ENCODE data around the gene PAM. TPM values are rescaled to one million over a fixed set of nuclear protein-coding genes. Genes with fewer than 3 reads are reported as not detected.

Gene PAM
- total RNA-seq, 1 experiment from 2014 or later: 90.0 TPM

DNA sequence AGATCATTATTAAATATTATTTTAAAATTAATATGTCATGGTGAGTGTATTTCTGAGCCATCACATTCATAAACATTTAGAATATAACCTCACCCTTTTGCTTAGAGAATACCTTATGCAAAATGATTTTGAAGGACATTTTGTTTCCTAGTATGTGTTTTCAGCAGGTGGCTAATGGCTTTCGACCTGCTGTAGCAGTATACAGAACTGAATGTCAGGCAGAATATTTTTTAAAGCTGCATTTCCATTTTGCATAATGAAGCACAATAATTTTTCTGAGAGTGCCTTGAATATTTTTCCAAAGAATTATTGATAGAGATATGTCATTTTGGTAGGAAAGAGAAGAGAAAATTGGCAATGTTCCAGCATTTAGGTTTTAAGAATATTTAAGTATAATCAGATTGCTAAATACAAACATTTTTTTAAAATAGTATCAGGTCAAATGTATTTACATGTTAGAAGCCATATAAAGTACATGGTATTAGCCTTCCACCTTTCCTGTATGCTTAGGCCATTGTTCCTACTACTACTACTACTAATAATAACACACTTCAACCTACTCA is 42.3 kb downstream of the PAM start:
- Histone ChIP-seq H3K4me3 (ENCODE audit: low read length) (no peak overlapping the region), H3K9me3 (ENCODE audit: low read length) (no peaks in the 10 kb centered on the region), H3K79me2 (ENCODE audit: low read length) (no peaks in the 10 kb centered on the region), H3K9me2 (replicated peaks; ENCODE audit: low read length) (no peaks in the 10 kb centered on the region), H3K36me3 (ENCODE audit: low read depth, low read length) (no peaks in the 10 kb centered on the region), H3K27ac (ENCODE audit: low read length) (no peak overlapping the region), H3K4me1 (ENCODE audit: insufficient read depth, low read length) (peaks cover 24% of the 10 kb centered on the region), H3K27me3 (ENCODE audit: low read length) (no peaks in the 10 kb centered on the region), H4K20me1 (ENCODE audit: low read length) (no peaks in the 10 kb centered on the region), H3K9ac (ENCODE audit: low read length) (no peak overlapping the region), H3K4me2 (ENCODE audit: low read length) (no peak overlapping the region), H3F3A (ENCODE audit: low read length, unreplicated experiment) (no peaks in the 10 kb centered on the region), H2AFZ (ENCODE audit: low read length) (no peak overlapping the region)
- no peak for ATAC-seq
- DNase-seq: no peak
- TF ChIP-seq EZH2phosphoT487 (IDR thresholded peaks at IDR 0.05; ENCODE audit: borderline replicate concordance, low read length): no peak
- TF ChIP-seq, protein P1, sequence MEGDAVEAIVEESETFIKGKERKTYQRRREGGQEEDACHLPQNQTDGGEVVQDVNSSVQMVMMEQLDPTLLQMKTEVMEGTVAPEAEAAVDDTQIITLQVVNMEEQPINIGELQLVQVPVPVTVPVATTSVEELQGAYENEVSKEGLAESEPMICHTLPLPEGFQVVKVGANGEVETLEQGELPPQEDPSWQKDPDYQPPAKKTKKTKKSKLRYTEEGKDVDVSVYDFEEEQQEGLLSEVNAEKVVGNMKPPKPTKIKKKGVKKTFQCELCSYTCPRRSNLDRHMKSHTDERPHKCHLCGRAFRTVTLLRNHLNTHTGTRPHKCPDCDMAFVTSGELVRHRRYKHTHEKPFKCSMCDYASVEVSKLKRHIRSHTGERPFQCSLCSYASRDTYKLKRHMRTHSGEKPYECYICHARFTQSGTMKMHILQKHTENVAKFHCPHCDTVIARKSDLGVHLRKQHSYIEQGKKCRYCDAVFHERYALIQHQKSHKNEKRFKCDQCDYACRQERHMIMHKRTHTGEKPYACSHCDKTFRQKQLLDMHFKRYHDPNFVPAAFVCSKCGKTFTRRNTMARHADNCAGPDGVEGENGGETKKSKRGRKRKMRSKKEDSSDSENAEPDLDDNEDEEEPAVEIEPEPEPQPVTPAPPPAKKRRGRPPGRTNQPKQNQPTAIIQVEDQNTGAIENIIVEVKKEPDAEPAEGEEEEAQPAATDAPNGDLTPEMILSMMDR (conservative IDR thresholded peaks at IDR 0.05; ENCODE audit: low read depth, low read length): no peak
- TF ChIP-seq EZH2 (IDR thresholded peaks at IDR 0.05; ENCODE audit: low read length, unreplicated experiment): no peak
- intact Hi-C loops (cut with micrococcal nuclease): no loop called here
- CTCF ChIA-PET: no interaction called here
- POLR2A ChIA-PET (ENCODE audit: unreplicated experiment): no interaction called here
- BruUV-seq (replicated peaks): no TSS peak

DNA sequence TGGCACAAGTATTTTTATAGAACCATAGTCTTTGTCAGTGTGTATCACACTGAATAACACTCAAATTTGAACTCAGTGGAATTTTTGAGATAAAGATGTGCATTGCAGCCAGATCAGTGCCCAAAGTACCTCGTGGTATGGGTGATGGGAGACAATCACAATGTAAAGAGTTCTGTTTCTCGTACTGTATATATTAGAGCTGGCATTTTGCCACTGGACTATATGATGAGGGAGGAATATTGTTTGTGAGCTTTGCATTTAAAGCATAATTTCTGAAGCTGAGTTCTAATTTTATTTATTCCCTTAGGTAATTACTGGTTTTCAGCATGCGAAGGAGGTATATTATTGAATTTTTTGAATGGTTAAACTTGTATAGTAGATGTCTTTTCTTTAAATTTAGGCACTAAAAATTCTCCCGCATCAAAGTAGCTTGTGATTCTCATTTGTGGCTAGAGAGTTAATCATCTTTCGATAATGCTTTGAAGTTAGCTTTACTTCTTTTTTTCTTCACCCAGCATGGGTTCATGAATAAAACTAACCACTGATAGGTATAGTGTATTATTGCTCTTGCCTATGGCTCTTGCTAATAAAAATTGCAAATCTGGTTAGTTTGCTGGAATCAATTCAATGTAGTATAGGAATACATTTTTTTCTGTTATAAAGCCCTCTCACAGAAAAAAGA is 43.1 kb downstream of the PAM start:
- ATAC-seq (no peak), DNase-seq (no peak)
- no TSS peak for BruUV-seq (replicated peaks)
- H3K9ac ChIP-seq (ENCODE audit: low read length): no peak overlapping the region
- no peak for TF ChIP-seq EZH2 (IDR thresholded peaks at IDR 0.05; ENCODE audit: low read length, unreplicated experiment)
- TF ChIP-seq, protein P1 (conservative IDR thresholded peaks at IDR 0.05; ENCODE audit: low read depth, low read length): no peak
- TF ChIP-seq EZH2phosphoT487 (IDR thresholded peaks at IDR 0.05; ENCODE audit: borderline replicate concordance, low read length): no peak
- CTCF ChIA-PET: no interaction called here
- H3K4me3 ChIP-seq (ENCODE audit: low read length): no peak overlapping the region
- H4K20me1 ChIP-seq (ENCODE audit: low read length): no peaks in the 10 kb centered on the region
- no peaks in the 10 kb centered on the region for H3K27me3 ChIP-seq (ENCODE audit: low read length)
- no peaks in the 10 kb centered on the region for H3K9me3 ChIP-seq (ENCODE audit: low read length)
- intact Hi-C loops (cut with micrococcal nuclease): no loop called here
- H3K9me2 ChIP-seq (replicated peaks; ENCODE audit: low read length): no peaks in the 10 kb centered on the region
- POLR2A ChIA-PET (ENCODE audit: unreplicated experiment): no interaction called here
- peaks cover 24% of the 10 kb centered on the region for H3K4me1 ChIP-seq (ENCODE audit: insufficient read depth, low read length)
- no peaks in the 10 kb centered on the region for H3F3A ChIP-seq (ENCODE audit: low read length, unreplicated experiment)
- no peak overlapping the region for H3K27ac ChIP-seq (ENCODE audit: low read length)
- no peaks in the 10 kb centered on the region for H3K79me2 ChIP-seq (ENCODE audit: low read length)
- H2AFZ ChIP-seq (ENCODE audit: low read length): no peak overlapping the region
- H3K4me2 ChIP-seq (ENCODE audit: low read length): no peak overlapping the region
- no peaks in the 10 kb centered on the region for H3K36me3 ChIP-seq (ENCODE audit: low read depth, low read length)

DNA sequence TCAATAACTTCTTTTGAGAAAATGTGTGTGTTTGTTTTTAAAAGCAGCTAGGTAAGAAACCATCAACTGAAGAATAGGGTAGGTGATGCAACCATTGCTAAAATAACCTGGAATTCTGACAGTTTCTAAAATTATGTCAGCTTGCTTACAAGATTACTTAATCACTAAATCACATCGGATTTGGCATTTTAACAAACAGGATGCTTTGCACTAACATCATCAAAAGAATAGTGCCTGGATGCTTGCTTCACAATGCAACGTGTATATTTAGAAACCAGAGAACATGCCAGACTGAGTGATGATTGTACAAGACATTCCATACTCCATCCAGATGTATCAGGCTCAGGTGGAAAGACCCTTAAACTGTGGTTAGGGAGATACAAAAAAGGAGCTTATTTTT is 43.9 kb downstream of the PAM start:
- no peaks in the 10 kb centered on the region for H3K79me2 ChIP-seq (ENCODE audit: low read length)

More for the DNA sequence above, 43.9 kb downstream of the PAM start:
- no peak overlapping the region for H3K9ac ChIP-seq (ENCODE audit: low read length)
- BruUV-seq (replicated peaks): no TSS peak
- H3F3A ChIP-seq (ENCODE audit: low read length, unreplicated experiment): no peaks in the 10 kb centered on the region
- H3K9me2 ChIP-seq (replicated peaks; ENCODE audit: low read length): no peaks in the 10 kb centered on the region
- no peak overlapping the region for H3K27ac ChIP-seq (ENCODE audit: low read length)
- ChIA-PET POLR2A (ENCODE audit: unreplicated experiment) (no interaction called here), CTCF (no interaction called here)
- H2AFZ ChIP-seq (ENCODE audit: low read length): no peak overlapping the region
- no peak overlapping the region for H3K4me3 ChIP-seq (ENCODE audit: low read length)
- DNase-seq: no peak
- no peaks in the 10 kb centered on the region for H3K9me3 ChIP-seq (ENCODE audit: low read length)
- H3K27me3 ChIP-seq (ENCODE audit: low read length): no peaks in the 10 kb centered on the region
- no peak for ATAC-seq
- H3K4me1 ChIP-seq (ENCODE audit: insufficient read depth, low read length): peaks cover 22% of the 10 kb centered on the region
- intact Hi-C loops (cut with micrococcal nuclease): no loop called here
- H4K20me1 ChIP-seq (ENCODE audit: low read length): no peaks in the 10 kb centered on the region
- TF ChIP-seq, protein P1 (conservative IDR thresholded peaks at IDR 0.05; ENCODE audit: low read depth, low read length): no peak
- TF ChIP-seq EZH2 (IDR thresholded peaks at IDR 0.05; ENCODE audit: low read length, unreplicated experiment) (no peak), EZH2phosphoT487 (IDR thresholded peaks at IDR 0.05; ENCODE audit: borderline replicate concordance, low read length) (no peak)
- no peaks in the 10 kb centered on the region for H3K36me3 ChIP-seq (ENCODE audit: low read depth, low read length)
- no peak overlapping the region for H3K4me2 ChIP-seq (ENCODE audit: low read length)

All from PC-3 (cell line).